Stimulated activated CD4-positive, alpha-beta T cell treated with anti-CD3 and anti-CD28 coated beads, Interleukin-2, amount 100 ng/mL, for 24 hours (primary cell): ENCODE results near the gene OSBPL8.

Experiments
- DNase-seq, 2 donors: peaks; one replicate each; pipeline ENCODE4 v3.0.0-alpha.2; 2020

Gene OSBPL8

DNA sequence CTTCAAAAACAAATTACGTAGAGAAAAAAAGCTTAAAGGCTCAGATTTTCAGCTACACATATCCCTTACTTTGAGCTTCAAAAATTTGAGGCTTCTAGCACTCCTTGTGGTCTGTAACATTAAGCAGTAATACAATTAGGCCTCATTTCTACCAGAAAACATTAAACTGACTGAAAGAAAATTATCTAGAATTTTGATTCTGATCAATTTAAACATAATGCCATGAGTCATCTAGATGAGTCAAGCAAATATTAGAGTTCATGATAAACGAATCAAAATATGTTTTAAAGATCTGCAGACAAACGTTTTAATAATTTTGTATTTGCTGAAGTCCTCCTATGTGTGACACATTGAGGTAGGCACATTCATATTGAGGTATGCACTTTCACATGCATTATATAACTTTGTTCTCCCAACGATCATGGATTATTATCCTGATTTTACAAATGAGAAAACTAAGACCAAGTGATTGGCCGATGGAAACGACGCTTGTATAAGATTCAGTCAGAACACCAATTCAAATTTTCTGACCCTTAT, 4.3 kb downstream of the OSBPL8 start:
- DNase-seq: no peak

DNA sequence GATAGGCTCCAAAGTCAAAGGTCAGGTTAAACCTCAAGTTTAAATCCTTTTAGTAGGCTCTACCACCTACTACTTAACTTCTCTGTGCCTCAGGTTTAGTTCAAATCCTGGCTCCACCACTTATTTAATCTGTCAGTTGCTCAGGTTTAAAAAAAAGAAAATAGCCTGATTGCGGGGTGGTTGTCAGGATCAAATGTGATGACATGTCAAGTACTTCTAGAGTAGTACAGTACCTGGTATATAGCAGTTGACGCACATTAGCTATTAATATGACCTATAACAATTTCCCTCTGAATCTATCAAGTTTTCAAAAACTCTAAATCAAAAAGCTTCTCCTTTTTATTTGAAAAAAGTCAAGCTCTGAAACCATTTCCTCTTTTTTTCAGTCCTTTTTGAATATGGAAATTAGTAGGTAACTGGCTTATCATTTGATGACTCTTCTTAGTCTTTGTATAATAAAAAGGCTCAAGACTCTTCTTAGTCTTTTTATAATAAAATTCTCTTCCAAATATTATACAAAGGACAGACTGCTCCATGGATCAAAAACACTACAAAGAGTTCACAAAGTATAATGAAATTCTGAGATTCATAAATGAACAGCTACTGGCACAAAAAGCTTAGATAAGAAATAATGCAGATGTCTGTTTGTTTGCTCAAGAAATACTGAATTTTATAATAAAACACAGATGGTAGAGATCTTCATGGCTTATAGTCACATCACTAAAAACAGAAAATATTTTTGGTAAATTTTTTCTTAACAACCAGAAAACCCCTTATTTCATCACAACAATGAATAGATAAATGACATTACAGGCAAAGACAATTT, 5.0 kb downstream of the OSBPL8 start:
- DNase-seq: no peak

DNA sequence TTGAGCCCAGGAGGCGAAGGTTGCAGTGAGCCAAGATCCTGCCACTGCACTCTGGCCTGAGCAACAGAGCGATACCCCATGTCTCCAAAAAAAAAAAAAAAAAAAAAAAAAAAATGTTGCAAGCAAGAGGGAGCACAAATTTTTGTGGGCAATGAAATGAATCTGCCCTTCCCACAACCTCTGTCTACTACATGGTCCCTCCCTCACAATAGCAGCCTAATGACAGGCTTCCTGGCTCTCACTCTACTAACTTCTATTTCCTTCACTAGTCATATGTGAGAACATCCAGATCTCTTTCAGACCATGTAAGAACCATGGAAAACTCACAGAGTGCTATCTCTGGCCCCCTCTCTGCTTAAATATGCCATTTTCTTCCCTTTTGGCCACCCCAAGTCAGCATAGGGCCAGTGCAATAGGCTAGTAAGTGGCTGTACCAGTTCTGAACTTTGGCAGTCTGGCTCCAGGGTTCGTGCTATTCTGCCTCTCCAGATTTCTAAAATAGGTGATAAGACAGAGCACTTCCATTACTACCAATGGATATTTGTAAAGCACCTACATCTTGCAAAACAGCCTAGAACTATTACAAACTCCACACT, 7.1 kb downstream of the OSBPL8 start:
- DNase-seq: no peak

DNA sequence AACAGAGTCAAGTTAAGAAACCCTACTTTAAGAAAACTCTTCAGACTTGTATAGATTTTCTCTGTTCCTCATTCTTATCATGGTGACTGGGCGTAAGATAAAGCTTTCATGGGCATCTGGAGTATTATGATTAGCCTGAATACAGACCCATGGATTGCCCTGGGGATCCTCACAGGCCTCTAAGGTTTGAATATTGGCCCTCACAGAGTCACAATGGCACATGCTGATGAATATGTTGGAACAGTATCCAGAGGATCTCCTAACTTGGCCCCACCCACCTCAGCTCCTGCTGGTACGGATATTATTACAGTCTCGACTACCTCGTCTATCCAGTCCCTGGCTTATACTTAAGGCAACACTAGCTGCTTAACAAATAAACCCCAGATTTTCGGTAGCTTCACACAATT, 8.1 kb downstream of the OSBPL8 start:
- DNase-seq: no peak

DNA sequence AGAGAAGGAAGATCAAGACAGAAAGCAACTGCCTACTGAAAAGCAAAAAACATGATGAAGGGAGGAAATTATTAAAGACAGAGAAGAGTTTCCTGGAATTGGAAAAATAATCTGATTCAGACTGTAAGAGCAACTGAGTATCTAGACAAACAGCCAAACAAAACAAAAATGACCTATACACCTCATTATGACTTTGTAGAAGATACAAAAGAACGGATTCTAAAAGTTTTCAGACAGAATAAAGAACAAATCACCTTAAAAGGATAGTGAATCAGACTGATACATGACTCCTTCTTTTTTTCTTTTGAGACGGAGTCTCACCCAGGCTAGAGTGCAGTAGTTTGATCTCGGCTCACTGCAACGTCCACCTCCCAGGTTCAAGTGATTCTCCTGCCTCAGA, 10.4 kb downstream of the OSBPL8 start:
- DNase-seq: no peak

DNA sequence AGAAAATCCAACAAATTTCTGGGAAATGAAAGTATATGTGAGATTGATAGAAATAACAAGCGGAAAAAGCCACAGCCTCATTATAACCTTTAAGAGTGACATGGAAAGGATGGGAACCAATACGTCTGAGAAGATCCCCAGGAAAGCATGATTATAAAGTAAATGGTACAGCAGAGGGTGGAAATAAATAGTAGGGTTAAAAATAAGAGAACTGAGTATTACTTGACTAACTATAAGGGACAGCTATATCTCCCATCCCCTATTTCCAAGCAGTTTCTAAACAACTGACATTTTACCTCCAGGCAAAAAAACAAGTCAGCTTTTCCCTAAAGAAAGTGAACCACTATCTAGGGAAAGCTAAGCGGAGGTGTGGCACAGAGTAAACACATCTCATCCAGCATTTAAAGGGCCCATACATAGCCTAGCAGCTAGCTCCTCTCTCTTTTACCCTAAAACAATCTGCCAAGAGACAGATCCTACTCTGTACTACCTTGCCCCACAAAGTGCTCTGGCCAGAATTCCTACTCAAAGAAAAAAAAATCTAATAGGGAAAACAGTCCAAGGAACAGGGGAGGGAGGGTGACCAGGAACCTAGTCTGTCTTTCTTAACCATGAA, 11.2 kb downstream of the OSBPL8 start:
- DNase-seq: no peak

DNA sequence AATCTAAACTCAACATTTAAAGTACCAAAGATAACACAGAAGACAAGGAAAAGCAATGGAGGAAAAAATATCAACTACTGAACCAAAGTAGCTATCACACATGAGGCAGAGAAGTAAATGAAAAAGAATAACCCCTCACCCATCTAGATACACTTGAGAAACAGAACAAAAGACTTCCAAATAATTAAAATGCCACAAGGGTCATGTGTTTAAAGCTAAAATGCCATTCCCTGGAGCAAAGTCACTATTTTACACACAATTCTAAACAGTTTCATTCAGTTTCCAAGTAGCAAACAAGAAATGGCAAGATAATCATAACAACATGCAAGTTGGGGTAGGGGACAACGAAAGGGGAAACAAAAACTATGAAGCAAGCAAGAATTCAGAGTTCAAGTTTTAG, 12.0 kb downstream of the OSBPL8 start:
- no peak for DNase-seq

DNA sequence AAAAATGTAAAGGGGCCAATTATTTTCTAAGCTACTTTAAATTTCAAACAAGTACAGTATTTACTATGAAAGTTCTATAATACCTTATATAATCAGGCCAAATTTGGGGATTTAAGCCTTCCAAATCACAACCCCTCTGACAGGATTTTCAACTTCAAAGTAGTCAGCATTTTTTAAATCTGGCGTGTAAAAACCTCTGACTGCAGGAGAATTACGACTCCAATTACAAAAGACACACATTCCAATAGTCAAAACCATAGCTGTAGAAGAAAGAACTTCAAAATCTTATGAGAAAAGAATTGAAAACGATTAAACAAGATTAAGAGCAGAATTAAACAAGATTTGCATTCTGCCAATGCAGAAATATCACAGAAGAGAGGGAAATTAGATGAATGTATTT, 12.7 kb downstream of the OSBPL8 start:
- DNase-seq: no peak

DNA sequence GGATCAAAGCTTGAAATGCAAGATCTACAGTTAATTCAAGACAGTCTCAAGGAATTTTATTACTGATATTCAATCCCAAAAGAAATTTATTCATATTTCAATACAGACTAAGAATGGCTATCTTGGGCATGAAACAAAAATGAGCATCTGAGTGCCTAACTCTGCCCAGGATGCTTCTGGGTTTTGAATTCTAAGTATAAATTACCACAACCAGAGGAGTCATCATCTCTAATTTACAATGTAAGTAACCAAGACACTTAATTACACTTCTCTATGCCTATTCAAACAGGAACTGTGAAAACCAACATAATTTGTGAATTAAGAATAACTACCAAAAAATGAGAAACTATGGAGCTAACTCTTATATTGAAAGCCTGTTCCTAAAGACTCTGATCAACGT, 14.1 kb downstream of the OSBPL8 start:
- no peak for DNase-seq

DNA sequence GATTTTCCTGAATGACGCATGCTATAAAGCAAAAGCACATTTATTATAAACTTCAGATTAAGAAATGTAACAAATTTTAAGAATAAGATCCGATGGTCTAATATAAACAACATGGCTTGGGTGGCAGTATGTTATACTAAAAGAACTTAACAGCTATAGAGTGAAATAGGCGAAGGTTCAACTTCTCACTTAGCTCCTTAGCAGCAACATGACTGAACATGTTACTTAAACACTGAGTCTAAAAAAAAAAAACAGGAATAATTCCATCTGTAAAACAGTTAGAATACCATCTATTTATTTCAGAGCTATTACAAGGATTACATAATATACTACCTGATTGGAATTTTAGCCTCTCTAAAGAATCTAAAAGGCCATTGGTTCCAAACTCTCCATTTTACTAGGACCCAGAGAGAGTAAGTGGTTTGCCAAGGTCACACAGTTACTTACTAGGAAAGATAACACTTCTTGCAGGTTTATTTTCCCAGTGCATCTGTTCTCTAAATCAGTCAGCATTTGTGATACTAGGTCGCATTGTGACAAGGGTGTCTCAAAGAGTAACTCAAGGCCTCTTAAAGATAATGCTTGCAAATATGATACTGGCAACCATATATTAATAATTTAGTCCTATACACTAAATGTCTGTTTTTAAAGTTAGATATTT, 14.8 kb downstream of the OSBPL8 start:
- DNase-seq: no peak

DNA sequence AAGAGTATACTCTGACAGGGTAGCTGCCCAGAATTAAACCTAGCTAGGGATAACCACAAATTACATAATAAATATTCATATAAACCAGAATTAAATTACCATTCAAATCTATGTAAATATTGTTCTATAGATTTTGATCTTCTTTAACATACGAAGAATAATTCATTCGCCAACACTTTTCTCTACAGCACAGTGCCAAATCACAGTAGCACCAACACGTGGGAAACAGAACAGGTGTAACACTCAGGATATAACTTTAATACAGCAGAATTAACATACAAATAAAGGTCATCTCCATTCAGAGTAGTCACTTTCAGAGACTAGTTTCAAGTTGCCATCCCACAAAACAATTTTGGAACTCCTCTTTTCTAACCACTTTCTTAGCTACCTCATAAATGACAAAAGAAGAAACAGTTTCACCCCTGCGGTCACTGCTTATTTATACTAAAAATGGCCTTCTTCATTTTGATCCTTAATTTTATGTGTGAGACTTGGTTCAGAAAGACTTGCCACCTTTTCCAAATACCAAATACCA, 15.7 kb downstream of the OSBPL8 start:
- no peak for DNase-seq

DNA sequence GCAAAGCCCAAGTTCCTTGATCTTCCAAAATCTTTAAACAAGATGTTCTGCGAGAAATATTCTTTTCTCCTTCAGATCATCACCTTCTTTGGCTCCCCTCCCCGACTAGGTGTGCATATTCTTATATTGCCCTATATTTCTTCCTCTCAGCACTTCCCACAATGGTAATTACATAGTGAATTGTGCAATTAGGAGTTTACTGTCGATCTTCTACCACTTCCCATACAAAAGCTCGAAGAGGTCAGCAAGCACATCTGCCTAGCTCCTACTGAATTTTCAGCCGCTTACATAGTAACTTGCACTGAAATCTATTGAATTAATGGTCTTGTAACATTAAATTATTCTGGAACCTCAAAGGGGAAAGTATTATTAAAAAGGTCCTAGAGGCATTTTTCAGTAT, 16.7 kb downstream of the OSBPL8 start:
- no peak for DNase-seq

DNA sequence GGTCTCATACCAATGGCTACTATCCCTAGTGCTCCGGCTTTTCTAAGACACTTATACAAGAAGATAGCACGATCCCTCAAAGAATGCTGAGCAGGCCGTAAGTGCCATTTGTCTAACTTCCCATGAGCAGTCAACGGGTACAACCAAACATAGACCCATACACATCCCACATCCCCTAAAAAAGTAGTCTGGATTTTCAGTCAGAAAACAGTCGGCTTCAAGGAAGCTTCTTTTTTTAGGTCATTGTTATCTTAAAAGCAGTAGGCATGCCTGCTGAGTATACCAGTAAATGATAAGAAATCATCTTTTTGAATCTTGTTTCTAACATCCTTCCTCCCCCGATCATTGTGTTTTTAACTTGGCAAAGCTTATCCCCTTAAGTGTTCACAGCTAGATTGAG, 19.8 kb downstream of the OSBPL8 start:
- no peak for DNase-seq

DNA sequence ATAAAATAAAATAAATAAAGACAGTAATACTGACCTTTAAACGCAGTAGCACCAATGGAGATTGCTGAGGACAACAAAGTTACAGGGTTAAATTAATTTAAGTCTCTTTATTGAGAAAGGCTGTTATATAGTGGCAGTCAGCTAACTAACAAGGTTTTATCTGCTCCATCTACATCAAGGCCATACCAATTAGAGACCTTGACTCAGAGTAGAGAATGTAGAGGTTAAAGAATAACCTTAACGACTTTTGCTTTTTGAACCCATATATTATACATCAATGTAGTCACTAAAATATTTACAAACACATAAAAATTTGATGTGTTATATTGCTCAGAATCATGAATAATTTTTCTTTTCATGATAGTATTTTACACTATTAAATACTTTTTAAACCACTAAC, 21.6 kb downstream of the OSBPL8 start:
- no peak for DNase-seq

DNA sequence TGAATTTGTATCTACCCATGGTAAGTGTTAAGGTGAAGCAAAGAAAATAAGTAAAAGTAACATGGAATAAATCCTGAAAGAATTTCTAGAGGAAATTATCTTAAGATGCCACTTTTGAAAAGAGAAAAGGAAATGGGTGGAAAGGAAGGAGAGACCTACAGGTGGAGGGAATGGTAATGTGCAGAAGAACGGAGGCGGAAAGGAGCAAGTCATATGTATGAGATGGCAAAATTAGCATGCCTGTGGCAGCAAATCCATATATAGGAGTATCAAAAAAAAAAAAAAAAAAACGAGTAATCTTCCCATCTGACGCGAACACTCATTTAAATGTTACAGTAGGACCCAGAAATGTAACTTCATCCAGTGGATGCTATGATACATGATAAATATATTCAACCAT, 23.0 kb downstream of the OSBPL8 start:
- DNase-seq: no peak

DNA sequence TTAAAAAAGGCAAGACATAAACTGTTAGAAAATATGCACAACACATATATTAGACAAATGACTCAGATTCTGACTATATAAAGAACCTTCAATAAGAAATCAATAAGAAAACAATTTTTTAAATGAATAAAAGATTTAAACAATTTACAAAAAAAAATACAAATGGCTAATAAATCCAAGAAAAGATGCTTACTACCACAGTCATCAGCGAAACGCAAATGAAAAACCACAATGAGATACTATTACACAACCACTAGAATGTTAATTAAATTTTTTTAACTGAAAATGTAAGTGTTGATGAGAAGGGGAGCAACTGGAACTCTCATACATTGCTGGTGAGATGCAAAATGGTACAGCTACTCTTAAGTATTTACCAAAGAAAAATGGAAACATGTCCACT, 24.4 kb downstream of the OSBPL8 start:
- no peak for DNase-seq

DNA sequence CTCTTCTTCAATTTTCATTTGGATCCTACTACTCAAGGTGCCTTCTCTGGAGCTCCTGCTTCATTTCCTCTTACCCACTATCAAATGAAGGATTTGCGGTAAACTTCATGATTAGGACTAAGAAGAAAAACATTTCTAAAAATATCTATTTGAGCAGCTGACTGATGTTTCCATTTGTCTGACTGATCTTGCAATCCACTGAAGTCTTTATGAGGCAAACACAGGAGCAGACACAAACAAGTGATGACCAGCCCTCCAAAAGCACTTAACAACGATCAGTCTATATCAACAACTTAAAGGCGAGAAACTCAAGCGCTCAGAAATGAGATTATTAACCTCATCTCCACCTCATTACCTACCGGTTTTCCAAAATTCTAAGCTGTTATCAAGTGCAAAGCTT, 26.2 kb downstream of the OSBPL8 start:
- no peak for DNase-seq

DNA sequence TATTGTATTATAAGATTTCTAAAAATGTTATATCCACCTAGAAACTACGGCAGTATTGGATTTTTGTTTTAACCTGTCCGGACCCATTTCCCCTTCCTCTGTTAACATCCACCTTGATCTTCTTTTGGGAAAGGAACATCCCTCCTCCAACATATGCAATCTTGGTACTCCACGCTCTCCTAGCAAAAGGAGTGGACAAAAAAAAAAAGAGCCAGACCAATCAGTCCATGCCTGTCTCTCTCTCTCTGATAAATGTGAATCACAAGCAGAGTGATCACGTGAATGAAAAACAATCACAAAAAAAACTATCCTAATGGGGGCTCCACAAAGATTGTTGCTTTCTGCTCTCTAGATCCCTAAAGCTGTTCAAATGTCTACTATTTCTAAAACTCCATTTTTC, 27.1 kb downstream of the OSBPL8 start:
- DNase-seq: no peak

DNA sequence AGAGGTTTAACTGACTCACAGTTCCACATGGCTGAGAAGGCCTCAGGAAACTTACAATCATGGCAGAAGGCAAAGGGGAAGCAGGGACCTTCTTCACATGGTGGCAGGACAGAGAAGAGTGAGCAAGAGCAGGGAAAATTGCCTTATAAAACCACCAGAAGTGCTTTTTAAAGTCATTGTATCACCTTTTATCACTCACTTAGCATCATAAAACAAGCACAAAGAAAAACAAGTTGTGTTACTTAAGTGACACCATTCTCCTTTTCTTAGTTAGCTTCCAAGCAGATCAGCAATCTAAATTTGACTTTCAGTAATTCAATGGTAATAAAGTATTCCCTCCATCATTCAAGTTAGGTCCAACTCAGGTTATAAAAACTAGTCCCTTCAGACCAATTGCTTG, 28.5 kb downstream of the OSBPL8 start:
- no peak for DNase-seq

DNA sequence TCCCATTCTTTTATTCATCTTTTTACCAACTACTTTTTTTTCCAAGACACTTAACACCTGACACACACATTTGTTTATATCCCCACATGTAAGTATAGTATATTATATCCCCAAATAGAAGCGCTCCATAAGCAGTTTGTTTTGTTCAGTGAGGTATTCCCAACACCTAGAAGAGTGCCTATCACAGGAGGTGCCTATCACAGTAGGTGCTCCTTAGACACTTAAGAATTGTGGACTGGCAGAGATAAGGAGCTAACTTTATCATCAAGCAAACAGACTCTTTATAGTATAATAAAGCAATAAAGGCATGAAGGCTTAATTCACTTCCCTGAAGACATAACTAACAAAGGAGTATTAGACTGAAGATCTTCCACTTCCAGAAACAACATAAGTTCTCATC, 29.1 kb downstream of the OSBPL8 start:
- no peak for DNase-seq

DNA sequence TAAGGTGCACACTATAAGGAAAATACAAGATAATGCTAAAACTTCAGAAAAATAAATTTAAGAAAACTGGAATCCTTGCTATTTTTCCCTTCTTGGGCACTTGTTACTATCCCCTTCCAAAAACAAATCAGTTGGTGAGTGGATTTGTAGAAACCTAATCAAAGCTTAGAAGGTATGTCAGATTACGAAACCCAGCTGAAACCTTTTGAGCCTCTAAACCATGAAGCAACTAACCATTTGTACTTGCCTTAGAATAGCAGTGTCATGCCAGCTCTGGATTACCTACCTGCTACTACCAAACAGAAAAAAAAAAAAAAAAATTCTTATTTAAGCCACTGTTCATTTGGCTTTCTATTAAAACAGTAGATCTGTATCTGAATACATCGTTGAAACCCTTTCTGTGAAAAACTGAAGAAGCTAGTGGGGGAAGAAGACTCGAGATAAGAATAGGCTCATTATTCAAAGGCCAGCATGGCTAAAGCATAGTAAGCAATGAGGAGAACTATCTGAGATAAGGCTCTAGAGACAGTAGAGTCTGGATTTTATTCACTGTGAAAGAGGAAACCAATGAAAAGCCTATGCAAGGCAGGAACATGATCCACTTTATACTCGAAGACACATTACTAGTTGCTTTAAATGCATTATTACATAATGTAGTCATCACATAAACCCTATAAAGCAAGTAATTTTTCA, 30.2 kb downstream of the OSBPL8 start:
- DNase-seq: no peak

DNA sequence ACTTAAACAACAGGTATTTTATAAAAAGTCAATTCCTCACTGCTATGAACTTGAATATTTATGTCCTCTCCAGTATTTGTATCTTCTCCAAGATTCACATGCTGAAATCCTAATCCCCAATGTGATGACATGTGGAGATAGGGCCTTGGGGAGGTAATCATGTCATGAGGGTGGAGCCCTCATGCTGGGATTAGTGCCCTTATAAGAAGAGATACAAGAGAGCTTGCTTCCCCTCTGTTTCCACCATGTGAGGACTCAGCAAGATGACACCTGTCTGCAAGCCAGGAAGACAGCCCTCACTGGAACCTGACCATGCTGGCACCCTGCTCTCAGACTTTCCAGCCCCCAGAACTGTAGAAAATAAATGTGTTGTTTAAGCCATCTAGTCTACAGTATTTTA, 36.2 kb downstream of the OSBPL8 start:
- no peak for DNase-seq

DNA sequence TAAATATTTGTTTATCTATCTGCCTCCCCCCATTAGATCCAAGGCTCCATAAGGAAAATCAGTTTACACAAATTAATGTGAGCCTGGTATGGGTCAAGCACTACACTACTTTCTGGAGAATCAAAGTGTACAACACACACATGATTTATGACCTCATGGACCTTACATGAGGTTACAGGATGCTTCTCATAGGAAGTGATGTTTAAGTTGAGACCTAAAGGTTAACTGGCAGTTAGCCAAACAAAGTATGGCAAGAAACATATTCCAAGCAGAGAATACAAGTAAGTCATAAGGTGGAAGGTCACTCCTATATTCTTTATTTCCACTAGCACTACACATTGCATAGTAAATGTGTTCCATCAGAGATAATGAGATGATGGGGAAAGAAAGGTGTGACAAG, 39.2 kb downstream of the OSBPL8 start:
- no peak for DNase-seq
